Daoy (cell line): Measurements from ENCODE around the gene MMP24. TPM values are rescaled to one million over a fixed set of nuclear protein-coding genes. Genes with fewer than 3 reads are reported as not detected.
A peak's percentile ranks its signal among the peaks of the same experiment; 100 is the strongest.

Experiments
- DNase-seq: peaks from one replicate; pipeline ENCODE4 v3.0.0-alpha.2; 2015; ENCODE audit warnings: low read depth
- total RNA-seq: library from RNA; depleted of rRNA; stranded (reverse); fragments of >200 nt; shearing (Covaris generic); gene quantifications from 2 replicates; pipeline ENCODE4 v1.2.3, GENCODE V29; 2014

MMP24 gene
- total RNA-seq, 1 experiment from 2014 or later = 0.86 TPM

DNA sequence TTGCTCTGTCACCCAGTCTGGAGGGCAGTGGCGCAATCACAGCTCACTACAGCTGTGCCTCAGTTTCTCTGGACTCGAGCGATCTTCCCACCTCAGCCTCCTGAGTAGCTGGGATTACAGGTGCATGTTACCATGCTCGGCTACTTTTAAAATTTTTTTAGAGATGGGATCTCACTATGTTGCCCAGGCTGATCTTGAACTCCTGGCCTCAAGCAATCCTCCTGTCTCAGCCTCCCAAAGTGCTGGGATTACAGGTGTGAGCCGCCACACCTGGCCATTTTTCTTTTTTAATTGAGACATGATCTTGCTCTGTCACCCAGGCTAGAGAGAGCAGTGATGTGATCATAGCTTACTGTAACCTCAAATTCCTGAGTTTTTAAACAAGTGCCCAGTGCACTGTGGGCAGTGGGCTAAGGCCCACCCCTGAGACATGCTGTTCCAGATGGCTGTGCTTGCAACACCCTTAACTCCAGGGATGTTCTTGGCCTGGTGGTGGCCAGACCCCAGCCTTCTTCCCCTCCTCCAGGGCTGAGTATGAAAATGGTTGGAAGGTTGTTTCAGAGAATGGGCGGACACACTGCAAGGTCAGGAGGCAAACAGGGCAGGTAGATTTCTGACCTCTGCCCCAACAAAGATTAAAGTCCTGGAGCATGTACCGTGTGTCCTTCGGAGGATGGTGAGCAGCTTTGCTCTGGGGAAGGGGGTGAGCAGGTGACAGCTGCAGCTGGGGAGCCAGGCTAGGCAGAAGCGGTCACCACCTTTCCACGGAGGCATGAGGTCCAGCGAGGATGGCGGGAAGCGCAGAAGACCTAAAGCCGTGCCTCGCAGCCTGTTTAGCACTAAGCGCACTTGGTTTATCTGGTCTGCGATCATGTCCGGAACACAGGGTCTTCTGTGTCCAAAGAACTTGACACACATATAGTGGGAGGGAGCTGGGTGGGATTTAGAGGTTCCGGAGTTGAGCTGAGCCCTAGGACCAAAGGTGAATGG, 67.1 kb downstream of the MMP24 start:
- no peak for DNase-seq

DNA sequence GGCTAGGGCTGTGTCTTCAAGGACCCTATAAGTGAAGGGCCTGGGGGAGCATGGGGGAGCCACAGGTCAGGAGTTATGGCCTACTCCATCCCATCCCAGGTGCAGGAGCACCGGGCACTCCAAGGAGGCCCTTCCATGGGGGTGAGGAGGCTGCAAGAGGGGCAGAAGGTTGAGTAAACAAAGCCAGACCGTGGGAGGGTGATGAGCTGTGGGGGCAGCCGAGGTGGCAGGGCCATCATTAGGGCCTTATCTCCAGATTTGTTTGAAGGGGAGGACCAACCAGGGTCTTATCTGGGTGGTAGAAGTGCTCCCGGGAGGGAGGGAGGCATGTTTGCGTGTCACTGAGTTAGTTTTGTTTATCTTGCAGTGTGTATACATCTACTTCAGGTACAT, 67.8 kb downstream of the MMP24 start:
- no peak for DNase-seq

DNA sequence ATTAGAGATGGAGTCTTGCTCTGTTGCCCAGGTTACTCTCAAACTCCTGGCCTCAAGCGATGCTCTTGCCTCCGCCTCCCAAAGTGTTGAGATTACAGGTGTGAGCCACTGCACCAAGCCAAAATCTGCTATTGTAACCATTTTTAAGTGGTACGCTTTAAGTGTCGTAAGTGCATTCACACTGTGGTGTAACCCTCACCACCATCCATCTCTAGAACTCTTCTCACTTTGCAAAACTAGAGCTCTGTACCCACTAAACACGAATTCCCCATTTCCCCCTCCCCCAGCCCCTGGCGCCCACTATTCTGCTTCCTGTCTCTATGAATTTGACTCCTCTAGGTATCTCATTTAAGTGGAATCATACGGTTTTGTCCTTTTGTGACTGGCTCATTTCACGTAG, 68.6 kb downstream of the MMP24 start:
- DNase-seq = no peak

DNA sequence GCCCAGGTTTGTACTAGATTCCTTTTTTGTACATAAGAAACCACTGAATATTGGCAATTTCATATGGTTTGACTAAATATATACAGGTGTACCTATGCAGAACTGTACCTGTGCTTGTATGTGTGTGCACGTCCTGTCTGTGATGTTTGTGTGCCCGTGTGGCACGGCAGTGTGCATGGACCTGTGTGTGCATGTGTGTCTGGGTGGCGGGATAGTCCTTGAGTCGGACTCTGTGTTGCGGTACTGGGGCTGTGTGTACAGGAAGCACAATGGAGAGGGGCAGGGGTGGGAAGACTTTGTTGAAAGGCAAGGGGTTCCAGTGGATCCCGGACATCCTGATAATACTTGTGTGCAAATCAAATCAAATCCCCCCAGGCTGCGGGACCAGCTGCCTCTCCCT, 69.2 kb downstream of the MMP24 start:
- DNase-seq = no peak

DNA sequence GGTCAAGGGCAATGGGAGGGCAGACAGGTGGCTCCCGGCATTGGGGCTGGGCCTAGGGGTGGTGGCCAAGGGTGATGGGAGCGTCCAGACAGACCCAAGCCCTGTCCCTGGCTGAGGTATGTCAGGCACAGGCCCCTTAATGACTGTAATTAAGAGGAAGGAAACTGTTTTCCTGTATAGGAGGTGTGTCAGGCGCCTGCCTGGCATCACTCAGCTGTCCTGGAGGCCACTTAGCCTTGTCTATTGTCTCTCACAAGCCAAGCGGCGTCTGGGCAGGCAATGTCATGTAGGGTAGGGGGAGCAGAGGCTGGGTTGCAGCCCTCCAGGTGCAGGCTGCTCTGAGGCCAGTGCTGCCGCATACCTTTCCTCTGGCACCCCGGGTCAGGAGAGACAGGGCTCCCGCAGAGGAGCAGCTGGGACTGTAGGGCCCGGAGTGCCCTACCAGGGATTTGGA, 69.6 kb downstream of the MMP24 start:
- no peak for DNase-seq

DNA sequence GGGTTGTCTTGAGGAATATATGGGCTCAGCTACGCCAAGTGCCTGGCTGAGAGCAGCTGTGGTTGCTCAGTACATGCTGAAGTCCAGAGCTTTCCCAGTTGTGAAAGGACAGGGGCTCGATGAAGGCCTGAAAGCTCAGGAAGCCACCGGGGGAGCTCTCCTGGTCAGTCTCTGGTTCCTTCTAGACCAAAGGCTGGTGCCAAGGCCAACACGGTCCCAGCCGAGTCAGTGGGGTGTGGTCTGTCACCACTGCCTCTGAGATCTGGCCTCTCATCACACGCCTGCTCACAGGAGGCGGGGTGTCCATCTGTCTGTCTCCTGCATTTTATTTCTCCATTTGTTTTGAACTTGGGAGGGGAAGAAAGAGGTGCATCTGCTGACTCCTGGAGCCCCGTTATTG, 70.7 kb downstream of the MMP24 start:
- peak; percentile 48 for DNase-seq

DNA sequence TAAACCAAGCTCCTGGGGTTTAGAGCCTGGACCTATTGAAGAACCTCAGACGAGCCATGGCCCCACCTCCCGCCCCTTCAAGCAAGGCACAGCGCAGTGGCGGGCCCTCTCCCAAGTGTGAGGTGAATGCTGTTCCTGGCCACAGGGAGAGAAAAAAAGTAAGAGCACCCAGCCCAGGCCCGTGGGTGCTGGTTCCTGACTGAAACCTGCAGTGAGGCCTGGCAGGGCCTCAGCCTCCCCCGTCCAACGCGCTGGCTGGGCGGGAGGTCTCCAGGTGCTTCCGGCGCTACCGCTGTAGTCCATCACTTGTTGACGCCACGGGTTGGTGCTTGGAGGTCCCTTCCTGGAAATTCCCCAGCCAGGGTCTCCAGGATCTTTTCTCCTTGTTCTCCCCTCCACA, 71.2 kb downstream of the MMP24 start:
- no peak for DNase-seq

DNA sequence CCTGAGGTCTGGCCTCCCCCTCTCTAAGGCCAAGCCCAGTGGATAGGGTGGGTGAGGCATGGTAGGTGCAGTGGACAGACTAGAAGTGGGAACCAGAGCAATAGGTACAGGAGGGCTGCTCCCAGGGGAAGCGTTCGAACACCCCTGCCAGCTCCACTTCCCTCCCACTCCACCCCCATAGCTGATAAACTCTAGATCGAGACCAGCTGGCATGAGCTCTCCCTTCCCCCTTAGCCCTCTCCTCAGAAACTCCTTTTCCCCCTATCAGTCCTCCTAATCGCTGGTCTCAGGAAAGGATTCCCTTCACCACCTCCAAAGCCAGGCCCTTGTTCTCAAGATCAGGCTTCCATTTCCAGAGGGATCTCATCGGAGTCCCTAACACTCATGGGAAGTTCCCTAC, 71.8 kb downstream of the MMP24 start:
- DNase-seq = no peak

DNA sequence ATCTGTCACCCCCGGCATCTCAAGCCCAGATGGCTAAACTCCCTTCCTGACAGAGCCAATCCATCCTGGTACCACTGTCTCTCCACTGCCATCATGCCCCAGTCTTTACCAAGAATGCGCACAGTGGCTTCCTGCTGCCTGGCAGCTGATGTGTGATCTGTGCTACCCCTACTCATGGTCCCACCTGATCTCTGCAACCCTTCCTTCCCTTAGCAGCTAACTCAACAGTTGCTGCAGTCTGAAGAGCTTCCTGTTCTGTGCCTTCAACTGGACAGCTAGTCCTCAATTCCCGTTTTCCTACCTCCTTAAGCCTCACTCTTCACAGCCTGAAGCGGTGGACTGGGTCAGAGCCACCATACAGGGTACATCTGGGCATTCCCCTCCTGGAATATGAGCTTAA, 73.3 kb downstream of the MMP24 start:
- DNase-seq = no peak

DNA sequence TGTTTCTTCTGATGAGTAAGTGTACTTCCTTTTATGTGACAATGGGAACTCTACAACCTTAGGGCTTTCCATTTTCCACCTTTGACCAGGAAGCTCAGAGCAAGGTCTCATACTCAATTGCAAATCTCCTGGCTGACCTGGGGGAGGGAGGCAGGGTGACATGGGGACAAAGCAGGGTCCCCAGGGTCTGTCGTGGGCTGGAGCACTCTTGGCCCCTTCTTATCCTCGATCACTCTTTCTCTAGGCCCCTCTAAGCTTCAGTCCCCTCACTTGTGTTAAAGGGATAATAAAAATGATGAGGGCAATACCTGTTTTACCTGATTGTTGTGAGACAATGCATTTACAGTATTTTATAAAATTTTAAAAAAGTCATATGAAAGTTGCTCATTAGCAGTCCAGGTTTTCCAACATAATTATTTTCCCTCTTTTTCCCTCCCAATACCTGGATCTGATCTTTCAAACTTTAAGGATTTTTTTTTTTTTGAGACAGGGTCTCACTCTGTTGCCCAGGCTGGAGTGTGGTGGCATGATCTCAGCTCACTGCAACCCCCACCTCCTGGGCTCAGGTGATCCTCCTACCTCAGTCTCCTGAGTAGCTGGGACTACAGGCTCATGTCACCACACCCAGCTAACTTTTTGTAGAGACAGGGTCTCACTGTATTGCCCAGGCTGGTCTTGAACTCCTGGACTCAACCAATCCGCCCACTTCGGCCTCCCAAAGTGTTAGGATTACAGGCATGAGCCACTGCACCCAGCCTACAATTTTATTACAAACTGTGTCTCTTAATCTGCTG, 74.2 kb downstream of the MMP24 start:
- no peak for DNase-seq

DNA sequence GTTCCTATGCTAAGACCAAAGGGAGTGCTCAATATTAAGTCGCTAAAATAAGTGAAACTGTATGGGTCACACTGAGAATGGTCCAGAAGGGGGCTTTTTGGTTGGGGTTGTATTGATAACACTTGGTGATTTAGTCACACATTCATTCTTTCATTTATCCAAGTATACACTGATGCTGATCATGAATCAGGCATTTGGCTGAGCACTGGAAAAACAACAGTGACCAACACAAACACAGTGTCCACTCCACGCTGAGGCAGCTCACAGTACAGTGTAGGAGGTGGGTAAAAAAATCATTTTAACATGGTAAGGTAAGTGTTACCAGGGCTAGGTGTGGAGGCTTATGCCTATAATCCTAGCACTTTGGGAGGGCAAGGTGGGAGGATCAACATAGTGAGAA, 74.9 kb downstream of the MMP24 start:
- DNase-seq = no peak

DNA sequence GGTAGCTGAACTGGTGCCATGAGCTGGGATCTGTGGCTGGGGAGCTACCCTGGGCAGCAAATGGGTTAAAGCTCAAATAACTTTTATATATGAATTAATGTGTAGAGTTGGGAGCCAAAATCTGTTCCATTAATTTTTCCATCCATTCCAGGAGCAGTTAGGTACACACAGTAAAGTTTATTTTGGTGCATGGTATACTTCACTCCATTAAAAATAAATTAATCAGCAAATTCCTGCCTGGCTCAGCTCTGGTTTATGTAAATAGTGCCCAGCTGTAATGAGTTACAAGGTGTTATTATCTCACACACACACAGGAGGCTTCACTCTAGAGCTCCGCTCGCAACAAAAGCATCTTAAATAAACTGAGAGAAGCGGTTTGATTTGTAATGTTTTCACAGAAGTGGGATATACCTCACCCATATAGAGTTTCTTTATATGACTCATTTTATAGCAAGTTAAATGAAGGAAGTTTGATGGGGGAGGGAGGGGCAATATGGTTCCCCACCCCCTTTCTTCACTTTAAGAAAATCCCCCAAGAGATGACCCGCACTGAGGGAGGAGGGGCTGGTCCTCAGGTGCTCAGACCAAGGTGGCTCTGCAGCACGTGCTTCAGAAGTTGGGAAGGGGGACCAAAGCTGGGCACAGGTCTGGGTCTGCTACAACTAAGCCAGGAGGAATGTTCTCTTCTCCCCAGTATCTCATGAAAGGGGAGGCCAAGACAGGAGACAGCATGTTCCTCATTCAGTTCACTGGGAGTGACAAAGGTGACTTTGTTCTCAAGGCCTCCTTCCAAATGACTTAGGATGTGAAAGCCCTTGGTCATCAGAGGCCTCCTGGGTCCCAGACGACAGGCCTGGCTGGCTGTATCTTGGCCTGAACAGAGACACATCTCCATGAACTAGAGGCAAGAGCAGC, 76.2 kb downstream of the MMP24 start:
- peak; percentile 67 for DNase-seq

DNA sequence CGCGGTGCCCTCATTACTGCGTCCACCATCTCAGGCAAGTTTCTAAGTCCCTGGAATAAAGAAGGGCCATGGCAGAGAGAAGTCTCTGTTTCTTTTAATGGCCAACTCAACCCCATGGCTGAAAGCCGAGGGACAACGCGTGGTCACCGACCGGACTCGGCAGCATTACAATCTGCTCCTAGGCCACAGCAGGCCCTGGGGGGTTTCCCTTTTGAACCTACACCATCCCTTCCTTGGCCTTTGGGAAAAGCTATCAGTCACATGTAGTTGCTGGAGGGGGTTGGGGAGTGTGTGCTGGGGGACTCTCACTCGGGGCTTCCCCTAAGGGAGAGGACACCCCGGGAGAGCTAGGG, 76.9 kb downstream of the MMP24 start:
- no peak for DNase-seq

DNA sequence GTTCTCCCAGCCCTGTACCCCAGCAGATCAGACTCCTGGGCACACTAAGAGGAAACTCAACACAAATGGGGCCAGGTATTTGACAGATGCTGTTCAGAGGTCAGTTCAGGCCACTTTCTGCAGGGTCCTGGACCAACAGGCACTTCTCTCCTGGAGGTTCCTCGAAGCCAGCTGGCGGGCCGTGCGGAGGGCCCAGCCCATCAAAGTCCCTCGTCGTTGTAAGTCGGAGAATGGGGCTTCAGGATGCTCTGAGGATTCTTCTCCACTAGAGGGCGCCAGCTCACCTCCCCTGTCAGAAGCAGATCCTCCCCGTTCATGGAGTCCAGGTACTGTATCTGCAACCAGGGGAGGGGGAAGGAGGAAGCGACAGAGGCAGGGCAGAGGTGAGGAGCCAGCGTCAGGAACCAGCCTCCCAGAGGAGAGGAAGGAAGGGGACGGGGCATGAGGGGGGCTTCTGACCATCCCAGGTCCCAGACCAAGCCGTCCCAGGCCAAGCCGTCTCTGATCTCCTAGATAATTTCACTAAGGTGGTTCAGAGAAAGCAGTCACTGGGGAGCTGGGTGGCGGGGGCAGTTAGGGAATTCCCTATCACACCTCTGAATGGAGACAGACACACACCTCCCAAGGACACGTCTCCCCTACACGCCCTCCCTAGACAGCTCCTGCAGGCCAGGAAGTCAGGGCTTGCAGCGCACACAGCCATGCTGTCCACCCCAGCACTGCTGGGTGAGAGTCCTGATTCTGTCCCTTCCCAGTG, 77.4 kb downstream of the MMP24 start:
- peak; percentile 93 for DNase-seq

DNA sequence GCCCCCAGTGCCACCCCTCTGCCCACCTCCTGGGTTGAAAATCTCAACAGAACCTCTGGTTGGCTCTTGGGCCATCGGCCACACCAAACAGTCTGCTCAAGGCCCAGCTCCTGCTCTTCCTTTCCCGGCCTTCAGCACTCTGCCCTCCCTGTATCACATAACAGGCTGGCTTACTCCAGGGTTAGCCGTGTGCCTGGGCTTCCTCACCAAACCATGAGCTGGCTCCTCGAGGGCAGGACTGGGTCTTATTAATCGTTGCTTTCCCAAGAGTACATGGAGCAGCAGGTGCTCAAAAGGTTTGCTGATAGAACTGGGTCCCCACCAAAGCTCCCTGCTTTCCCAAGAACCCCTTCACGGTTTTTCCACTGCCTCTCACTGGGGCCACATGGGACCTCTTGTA, 78.5 kb downstream of the MMP24 start:
- DNase-seq = peak; percentile 25

DNA sequence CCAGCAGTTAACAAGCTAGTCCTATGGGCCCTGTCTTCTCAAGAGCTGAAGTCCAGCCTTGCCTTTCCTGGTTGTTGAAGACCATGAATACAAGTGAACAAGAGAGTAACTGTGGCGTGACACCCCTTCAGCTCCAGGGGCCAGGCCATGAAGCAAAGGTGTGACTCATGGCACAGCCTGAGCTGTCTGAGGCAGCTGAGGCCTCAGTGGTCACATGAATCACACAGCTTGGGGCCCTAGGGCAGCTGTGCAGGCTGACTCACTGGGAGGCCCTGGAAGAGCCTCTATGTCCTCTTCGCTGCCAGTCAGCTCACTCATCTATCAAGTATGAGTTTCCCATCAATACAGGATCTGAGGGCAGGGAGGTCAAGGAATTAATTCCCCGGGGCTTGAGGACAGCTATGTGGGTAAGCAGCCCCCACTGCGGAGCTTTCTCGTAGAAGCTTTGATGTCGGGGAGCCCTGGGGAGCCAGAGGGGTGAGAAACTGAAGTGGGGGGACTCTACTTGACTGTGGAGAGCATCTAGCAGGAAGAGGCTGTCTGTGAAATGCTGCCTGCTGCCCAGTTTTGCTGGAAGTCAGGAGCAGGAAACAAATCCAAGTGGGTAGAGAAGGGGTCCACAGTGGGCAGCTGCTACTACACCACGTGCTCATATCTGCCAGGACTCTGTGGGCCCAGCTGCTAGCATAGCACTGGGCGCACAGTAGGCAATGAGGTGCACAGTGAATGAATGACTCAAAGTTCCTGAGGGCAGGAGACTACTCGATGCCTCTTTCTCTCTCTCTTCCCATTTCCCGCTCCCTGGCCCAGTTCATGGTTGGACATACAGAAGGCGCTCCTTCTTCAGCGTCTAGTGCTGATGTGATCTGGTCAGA, 79.4 kb downstream of the MMP24 start:
- DNase-seq = peak; percentile 100

DNA sequence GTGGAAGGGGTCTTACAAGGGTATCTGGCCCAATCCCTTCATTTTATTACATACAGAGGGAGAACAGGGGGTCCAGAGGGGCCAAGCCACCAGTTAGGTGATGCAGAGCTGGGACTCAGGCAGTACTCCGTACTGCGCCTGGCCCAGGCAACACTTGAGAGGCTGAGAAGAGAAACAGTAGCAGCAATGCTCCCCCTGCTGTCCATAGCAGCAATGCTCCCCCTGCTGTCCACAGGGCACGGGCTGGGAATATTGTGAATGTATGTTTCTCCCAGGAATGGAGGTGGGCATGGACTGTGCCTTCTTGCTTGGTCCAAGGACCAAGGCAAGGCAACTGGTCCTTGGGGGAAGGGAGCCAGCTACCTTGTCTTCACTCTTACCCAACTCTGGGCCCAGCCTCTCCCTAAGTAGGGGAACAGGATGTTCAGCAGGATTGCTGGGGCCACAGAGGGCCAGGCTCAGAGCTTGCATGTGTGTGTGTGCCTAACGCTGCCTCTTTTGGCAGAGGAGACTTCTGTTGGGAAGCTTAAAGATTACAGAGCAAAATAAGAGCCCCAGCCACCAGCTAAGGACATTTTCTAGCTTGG, 80.5 kb downstream of the MMP24 start:
- DNase-seq = peak; percentile 88

DNA sequence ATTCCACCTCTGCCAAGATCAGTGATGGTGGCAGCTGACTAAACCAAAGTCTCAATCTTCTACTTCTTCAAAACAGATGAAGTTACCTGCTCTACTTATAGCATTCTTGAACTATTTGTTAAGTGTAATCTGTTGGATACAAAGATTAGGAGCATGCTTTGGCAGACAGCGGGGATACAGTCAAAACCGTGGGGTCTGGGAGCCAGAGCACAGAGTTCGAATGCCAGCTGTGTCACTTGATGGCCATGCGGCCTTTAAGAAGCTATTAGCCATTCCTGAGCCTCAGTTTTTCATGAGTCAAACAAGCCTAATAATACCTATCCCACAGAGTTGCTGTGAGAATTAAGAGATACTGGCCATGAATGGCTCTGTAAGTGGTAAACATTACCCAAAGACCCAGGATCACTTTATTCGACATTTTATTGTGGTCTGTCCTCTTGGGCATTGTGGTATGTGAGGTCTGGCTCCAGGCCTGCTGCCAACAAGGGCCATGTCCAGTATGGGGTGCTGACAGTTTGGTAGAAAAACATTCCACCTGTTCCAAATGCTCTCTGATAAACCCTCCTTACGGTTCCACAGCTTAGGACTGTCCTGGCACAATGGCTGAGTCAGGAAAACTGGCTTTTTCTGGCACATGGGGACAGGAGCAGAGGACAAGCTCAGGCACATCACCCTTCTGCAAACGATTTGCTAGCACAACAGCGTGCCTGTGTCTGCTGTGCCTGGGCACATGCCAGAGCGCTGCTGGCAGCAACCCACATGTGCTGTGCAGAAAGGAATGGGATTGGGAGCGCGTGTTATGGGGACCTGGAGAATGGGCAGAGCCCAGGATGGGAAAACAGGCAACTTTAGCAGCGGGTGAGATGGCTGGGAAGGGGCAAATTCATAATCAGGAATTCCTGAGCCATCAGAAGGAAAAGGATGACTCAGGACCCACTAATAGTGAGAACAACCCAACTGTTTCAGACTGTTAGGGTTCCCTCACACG, 81.5 kb downstream of the MMP24 start:
- peak; percentile 94 for DNase-seq
